AG08396 (cell line): ENCODE data around the gene CACNA2D3.

Experiments
- DNase-seq: peaks from one replicate; pipeline ENCODE4 v3.0.0; 2012; ENCODE audit warnings: low spot score, mixed read lengths

CACNA2D3 gene

DNA sequence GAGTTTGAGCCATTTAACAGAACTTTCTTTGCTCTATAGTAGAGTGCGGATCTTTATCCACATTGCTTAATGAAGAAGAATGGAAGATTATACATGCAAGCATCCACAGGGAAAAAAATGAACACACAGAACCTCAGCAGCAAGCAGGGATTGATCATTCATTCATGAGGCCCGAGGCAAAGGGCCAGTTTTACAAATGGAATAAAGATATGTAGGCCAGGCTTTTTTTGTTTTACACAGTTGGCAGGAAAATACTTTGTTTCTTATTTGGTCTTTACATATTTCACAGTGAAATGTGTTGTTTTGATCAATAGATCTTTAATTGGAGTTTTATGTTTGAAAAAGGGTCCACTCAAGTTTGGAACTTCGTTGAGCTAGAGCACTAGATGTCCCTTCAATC lies 688.0 kb downstream of the CACNA2D3 start:
- no peak for DNase-seq

DNA sequence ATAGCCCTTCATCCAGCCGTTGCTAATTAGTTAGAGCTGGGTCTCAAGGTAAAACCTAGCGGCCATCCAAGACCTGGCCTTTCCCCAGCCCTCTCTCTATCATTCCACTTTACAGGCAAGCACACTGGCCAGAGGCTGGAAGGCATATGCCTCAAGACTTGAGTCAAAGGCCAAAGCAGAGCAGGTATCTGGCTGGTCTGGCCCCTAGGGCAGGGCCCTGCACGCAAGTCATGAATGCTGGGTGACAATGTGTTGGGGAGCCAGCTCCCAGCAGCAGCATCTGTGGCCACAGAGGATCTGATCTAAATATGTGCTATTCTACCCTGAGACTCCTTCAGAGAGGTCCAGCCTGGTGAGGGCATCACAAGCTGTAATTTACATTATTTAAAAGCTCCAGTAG lies 691.9 kb downstream of the CACNA2D3 start:
- no peak for DNase-seq

DNA sequence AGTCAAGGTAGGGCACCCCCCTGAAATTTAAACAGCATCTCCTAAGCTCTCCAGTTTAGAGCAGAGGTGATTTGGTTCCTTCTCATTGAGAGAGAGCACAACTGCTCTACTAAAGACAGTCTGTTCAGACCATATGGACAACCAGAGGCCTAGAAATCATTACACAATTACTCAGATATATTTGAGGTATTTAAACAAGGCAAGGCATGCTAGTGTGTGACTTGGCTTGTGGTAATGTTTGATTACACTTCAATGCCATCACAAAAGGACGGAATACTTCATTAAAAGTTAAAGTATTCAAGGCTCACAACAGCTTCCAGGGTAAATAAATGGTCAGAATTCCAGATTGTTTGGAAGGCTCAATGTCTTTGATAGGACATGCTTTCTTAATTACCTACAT lies 695.3 kb downstream of the CACNA2D3 start:
- peak; percentile 29 for DNase-seq

DNA sequence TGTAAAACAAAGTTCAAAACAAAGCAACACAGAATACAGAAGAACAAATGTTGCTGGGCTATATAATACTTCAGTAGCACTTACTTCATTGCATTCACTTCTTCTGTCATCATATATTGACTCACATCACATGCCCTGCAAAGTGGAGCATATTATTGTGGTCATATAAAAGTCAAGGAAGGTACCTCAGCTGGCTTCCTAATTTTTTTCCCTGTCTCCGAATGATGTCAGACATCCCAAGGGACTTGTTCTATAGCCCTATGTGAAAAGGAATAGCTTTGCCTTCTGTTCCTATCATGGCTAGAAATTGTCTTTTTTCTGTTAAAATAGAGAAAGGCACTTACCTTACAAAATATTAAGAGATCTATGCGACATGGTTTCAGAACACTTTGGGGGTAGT lies 696.1 kb downstream of the CACNA2D3 start:
- DNase-seq = no peak

DNA sequence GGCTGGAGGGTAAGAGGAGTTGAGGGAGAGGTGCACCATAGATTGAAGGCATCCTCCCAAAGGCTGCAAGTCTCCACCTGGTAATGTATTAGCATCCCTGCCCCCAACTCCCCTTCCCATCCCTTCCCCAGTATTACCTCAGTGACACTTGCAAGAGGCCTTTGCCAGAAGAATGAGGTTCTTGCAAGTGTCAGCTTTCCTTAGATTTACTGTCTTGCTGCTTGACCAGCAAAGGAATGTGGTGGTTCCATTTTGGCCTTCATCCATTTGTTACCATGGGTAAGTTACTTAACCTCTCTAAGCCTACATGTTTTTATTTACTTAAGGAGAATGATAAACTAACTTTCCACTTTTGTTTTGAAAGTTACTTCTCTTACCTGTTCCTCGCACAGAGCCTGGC lies 696.6 kb downstream of the CACNA2D3 start:
- no peak for DNase-seq

DNA sequence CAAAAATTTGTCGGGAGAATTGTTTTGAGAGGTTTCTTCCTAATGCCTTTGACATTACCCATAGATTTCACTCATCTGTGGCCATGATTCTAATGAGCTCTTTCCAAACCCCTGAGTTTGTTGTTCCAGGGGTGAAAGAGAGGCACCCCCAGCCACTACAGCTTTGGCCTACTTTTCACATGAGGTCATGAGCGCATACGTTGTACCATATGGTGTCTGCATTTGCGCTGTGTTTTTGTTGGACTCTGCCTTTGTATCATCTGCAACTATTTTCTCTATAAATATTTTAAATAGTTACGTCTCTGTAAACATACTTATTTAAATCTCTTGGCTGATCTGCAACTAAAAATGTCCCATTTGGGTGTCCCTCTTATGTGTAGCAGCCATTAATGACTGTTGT lies 697.6 kb downstream of the CACNA2D3 start:
- DNase-seq = no peak

DNA sequence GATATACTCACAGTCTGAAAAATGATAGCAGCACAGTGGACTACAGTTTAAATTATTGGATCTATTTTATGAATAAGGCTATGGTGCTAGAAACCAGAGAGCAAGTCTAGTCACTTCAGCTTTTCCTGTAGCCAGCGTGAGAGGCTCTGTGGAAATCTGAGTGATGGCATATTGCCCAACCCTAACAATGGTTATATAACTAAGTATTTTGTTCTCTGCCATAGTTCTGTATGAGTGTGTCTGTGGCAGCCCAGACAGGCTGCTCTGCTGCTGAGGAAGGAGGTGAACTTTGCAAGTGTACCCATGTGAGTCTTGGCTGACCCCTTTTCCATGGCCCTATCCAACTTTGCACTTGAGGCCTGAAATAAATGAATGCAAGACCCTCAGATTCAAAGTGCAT lies 699.9 kb downstream of the CACNA2D3 start:
- DNase-seq = peak; percentile 8

DNA sequence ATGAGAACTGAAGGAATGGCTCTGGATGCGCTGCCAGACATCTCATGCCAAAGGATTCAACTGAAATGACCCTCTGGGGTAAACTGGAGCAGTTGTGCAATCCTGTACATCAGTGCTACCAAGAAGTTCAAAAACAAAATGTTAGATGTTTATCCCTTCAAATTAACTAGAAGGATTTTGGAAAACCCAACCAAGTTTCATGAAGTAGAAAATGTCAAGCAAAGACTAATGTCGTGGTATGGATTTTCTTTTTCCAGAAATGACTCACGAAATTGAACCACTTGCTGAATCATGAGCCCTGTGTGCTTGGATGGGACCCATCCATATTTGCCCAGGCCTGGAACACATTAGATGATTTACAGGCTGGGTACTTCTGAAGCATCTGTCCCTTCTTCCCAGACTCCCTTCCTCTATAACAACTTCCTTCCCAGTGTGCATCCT lies 703.9 kb downstream of the CACNA2D3 start:
- DNase-seq = peak; percentile 13

DNA sequence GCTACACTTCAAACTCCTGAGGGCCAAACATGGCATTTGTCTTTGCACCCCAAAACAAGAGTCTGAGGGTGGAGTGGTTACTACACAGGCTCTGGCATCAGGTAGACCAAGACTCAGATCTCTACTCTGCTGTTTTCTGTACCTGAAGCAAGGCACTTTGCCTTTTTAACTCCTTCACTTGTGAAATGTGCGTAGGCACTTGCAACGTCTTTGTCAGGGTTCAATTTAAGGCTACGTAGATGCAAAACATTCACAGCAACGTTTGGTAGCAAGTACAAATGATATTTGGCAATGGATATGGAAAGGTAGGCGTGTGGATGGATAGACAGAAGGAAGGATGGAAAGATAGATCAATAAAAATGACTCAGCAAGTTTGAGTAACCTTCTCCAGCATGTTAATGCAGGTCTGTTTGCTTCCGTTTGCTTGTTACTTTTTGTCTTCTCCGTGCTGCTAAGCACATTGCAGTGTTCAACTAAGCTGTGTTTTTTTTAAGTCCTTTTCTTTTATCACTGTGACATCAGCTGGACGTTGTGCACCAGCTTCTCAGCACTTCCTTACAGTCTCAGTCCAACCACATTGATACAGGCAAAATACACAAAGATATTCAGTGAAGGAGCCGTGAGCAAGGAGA lies 704.8 kb downstream of the CACNA2D3 start:
- DNase-seq = no peak

DNA sequence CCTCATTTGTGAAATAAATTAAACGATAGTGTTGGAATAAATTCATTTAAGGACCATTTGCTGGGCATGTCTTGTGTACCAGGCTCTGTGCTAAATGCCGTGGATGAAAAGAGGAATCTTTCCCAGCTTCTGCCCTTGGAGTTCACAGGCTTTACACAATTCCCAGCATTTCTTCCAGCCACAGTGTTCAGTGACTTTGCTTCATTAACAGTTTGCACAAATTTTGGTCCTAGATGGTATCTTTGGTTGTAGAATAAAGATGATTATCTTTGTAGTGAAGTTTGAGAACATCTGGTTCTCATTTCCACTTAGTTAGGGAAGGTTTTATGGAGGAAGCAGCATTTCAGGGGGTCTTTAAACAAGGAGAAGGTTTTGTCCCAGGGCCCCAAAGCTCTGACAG lies 705.4 kb downstream of the CACNA2D3 start:
- no peak for DNase-seq

DNA sequence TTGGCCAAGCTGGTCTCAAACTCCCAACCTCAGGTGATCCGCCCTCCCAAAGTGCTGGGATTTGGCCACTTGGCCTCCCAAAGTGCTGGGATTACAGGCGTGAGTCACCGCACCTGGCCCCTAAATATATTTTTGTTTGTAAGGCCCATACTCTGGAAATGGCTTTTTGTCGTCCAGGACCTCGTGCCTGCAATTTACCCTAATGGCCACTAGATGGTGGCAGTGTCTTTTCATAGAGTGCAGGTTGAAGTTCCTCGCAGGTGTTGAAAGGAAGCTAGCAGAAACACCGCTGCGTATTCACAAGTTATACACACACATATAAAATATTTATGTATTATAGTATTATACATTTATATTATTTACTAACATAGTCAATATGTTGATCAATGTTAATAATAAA lies 708.3 kb downstream of the CACNA2D3 start:
- DNase-seq = peak; percentile 30

DNA sequence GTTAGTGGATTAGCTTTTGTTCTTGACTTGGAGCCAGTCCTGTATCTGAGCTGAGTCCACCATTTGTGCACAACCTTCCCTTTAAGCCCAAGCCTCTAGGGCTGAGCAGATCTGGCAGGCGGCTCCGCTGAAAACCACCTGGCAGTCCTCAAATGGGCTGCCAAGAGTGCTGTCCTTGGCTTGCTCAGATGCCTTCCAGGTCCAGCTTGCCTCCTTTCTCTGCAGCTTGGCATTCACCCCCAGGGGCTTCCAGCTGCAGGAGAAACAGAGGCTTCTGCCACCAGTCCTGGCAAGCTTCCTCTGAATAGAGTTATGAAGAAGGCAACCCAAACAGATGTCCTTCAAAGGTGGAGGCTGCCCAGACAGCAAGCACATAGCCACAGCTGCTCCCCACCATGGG lies 708.8 kb downstream of the CACNA2D3 start:
- no peak for DNase-seq

DNA sequence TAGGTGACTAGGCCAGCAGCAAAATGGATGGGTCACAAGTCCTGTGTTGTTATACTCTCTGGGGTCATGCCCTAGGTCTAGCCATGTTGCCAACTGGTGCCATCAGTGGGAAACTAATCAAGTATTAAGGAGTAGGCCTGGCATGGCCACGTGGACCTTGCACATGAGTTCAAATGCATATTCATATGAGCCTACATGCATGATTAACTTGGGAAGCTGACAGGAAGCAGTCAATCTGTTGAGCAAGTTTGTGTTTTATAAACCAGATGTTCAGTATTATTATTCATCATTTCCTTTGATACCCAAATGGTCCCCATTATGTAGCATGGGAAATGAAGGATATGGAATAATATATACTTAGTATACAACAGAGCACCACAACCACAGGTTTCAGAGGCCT lies 710.5 kb downstream of the CACNA2D3 start:
- DNase-seq = no peak

DNA sequence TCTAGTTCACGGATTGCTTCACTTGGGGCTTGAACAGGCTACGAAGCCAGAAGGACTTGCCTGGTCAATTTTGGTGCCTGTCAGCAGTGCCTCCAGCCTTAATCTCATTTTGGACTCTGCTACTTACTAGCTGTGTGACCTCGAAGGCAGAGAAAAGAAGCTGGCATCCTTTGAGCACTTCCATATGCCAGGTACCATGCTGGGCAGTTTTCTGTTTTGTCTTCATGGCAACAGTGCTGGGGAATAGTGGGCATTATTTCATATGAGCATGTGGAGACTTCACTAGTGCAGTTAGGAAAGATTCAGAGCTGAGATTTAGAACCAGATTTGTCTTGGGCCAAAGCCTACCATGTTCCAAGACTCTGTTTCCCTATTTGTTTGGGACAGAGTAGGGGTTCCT lies 713.3 kb downstream of the CACNA2D3 start:
- no peak for DNase-seq

DNA sequence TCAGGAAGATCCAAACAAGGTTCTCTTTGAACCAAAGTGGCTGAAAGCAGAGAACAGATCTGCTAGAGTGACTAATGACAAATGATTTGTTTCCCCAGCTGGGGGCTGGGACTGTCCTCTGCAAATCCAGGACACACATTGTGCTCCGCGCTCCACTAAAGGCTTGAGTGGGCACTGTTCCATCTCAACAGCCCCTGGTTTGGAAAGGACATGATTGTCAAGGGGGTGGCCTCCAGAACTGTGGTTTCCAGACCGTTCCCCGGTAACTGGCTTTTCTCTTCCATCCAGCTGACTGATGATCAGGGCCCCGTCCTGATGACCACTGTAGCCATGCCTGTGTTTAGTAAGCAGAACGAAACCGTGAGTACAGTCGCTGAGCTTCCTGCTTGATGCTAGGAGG lies 714.5 kb downstream of the CACNA2D3 start:
- no peak for DNase-seq

DNA sequence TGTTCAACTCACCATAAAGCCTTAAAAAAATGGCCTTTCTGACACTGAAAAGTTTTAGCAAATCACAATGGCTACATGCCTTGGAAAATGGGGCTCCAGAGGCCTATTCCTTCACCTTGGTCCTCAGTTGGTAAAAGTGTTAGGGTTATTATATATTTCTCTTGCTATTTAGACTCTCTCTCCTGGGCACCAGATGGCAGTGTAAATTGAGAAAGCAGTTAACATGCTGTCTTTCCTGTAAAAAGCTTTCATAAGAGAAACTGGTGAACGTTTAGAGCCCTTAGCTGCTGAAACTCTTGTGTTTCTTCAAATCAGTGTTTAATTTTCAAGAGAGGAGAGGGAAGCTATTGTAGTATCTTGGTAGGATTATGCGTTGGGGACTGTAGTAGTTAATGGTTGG lies 715.6 kb downstream of the CACNA2D3 start:
- peak; percentile 20 for DNase-seq

DNA sequence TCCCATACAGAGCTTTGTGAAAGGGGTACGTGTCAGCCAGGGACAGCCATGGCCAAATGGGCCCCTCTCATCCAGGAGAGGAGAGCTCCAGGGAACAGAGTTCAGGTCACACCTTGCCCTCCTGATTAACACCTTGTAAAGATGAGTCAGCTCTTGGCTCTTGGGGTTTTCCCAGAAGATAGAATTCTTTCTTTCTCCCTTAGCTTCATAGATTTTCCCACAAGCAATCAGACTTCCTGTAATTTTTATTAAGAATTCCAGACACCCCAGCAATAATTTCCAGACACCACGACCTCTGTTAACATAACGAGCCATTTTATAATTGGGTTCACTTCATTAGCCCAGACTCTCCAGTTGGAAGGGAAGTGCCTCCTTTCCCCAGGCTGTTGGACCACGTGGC lies 719.1 kb downstream of the CACNA2D3 start:
- no peak for DNase-seq

DNA sequence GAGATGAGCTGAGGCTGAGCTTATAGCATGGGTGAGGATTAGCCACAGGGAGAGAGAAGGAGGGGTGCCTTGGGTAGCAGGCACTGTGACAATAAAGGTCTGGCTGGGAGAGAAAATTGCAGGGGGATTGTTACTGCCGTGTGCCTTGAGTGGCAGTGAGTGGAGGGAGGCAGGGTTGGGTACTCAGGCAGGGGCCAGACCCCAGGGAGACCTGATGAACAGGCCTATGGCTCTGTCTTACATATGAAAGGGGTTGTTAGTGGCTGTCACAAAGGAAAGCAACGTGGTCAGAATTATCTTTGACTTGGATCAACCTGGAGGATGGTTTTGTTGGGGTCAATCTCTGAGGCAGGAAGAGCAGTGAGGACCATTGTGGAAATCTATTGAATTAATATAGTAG lies 721.0 kb downstream of the CACNA2D3 start:
- no peak for DNase-seq

DNA sequence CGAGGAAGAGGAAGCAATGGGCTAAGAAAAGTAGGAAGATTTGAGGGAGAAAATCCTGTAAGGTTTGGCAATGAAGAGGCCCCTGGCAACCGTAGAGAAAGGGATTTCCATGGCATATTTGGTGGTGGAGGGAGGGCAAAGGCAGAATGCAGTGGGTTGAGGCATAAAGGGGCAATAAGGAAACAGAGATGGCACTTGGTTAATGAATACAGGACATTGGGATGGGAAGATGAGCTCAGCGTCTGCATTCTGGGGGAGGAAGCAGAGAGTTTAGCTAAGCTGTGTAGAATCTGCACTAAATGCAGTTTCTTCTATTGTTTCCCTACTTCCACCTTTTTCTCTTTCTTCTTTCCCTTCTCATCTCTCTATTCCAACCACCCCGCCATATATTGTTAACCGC lies 721.9 kb downstream of the CACNA2D3 start:
- DNase-seq = no peak

DNA sequence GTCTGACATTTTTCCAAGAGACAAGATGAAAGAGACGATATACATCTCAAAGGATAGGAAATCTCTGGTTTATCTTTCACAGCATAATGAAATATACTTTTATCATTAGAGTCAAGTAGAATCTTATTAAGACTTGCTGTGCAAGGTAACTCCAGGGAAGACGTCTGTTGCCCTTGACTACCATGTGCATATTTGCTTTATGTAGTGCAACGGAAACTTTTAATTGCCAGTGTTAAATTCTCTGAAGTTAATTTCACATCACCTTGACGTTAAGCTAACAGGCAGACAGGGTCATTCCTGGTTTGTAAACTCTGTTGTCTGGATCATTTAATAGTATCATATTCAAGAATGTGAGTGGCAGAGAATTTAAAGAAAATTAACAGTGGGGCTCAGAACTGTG lies 722.7 kb downstream of the CACNA2D3 start:
- DNase-seq = no peak

DNA sequence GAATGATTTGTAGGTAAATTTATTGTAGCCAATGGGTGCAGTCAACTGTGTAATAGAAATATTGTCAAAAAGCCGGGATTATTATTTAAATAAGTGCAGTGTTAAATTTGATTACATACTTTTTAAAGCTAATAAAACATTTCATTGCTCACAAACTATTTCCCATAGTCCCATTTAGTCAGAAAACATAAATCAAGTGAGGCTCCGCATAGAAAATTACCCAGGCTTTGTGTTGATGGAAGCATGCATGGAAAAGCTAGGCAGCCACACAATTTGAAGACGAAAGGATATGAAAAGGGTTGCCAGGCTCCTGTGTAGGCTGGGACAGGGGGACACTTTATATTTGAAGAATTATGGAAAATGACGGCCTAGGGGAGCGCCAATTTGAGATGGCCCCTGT lies 723.2 kb downstream of the CACNA2D3 start:
- DNase-seq = no peak

DNA sequence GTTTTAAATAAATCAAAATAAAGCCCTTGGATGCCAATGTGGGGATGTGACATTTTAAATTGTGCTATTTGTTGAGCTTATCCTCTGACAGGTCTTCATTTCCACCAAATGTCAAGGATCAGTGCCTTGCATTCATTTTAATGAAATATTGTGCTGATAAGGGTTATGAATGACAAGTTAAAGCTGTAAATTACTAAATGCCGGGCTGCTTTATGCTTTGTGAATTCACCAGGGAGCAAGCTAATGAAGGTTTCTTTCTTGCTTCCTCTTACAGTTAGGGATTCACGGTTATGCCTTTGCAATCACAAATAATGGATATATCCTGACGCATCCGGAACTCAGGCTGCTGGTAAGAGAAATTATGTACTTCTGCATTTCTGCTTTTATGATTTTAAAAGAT lies 723.8 kb downstream of the CACNA2D3 start:
- DNase-seq = no peak

DNA sequence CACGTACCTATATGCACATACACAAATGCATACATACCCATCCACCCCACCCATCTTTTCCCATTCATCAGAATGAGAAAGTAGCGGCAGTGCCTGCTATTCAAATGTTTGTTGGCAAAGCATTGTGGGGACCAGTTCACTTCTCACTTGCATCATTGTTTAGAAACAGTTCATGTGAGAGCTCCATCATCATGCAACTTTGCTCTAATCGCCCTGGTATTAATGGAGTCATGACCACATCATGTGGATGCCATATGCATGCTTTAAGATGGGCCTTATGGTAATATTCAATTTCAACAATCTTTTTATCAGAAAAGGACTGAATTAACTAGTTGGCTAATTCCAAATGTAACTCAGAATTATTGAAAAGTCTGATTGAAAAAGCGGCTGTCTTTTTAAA lies 725.0 kb downstream of the CACNA2D3 start:
- no peak for DNase-seq

DNA sequence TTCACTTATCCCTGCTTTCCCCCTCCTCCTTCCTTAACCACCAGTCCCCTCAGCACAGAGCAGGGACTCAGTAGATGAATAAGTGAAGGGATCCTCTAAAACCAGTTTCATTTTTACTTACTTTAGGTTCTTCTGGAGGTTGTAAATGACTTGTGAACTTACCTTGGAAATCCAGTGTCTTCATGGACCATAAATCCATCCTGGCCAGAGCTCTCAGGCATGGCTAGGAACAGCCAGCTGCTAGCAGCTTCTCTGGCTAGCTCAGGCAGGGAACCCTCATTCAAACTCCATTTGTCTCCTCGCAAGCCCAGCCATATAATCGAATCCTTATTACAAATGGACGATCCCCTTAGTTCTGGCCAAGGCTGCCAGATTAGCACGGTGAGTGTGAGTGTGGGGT lies 727.0 kb downstream of the CACNA2D3 start:
- no peak for DNase-seq
